Suprapubic skin (tissue), 4 donors: Measurements from ENCODE around the gene DSCAML1.

Experiments
- CTCF ChIP-seq, 2 donors: fragments of 200-600 bp in 1 of 2; fragments of 450-650 bp in 1 of 2; sonication (generic) in 1 of 2; IDR thresholded peaks; one replicate each; pipeline ENCODE4 v1.5.1; 2016 to 2019; ENCODE audit warnings: antibody characterized with exemption in 2 of 2, mild to moderate bottlenecking in 1 of 2, moderate library complexity in 1 of 2
- EP300 ChIP-seq: sonication (generic); formaldehyde crosslinking; IDR thresholded peaks from one replicate; pipeline ENCODE4 v1.6.1; 2017; ENCODE audit warnings: antibody characterized with exemption
- POLR2A ChIP-seq, 2 donors: fragments of 450-650 bp; IDR thresholded peaks; one replicate each; pipeline ENCODE4 v1.6.1; 2017; ENCODE audit warnings: antibody characterized with exemption in 2 of 2, mild to moderate bottlenecking in 2 of 2, moderate library complexity in 2 of 2
- POLR2AphosphoS5 ChIP-seq, 3 donors: sonication (generic); formaldehyde crosslinking; IDR thresholded peaks; one replicate each; pipeline ENCODE4 v1.6.1; 2017; ENCODE audit warnings: antibody characterized with exemption in 3 of 3

DNA sequence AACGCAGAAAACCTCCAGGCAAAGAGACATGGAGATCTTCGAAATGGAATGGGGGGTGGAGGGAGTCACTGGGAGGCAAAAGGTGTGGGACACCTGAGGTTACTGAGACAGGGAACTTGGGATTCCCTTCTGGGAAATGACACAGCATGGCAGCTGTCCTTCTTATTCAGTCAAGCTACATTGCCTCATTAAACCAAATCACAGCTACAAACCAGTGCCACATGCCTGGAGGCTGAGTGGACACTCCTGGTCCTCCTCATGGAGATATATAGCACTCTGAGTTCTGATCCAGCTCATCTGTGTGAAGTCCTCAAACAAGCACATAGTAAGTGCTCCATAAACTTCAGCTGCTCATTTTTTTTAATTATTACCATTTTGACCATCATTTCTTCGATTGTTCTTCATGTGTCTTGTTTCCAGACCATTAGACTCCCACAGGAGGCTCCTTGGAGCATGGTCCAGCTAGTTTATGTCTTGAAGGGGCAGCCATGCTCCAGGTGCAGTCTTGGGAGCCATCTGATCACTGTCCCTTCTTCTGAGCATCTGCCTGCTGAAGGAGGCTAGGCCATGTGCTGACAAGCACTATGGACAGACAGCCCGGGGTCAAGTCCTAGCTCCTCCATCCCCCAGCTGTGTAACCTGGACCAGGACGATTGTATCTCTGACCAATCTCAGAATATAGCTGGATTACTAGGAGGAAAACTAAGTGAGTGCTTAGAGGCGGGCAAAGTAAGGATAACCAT, 37.2 kb upstream of the DSCAML1 start:
- TF ChIP-seq CTCF (IDR thresholded peaks at IDR 0.05), result no peak
- TF ChIP-seq POLR2AphosphoS5 (IDR thresholded peaks at IDR 0.05), result no peak
- TF ChIP-seq POLR2A (IDR thresholded peaks at IDR 0.05), result no peak
- no peak for TF ChIP-seq EP300
